ENCODE data around the gene NSMF.

The NSMF gene

GRCh38 chr9:137480686-137481683 lies 21.9 kb upstream of the NSMF start:
- H3K4me2 ChIP-seq (ENCODE audit: low read depth, low read length, poor library complexity, severe bottlenecking): no peak overlapping the region
- H3K36me3 ChIP-seq (ENCODE audit: insufficient read depth, low read length): no peaks in the 10 kb centered on the region
- no peaks in the 10 kb centered on the region for H3K79me2 ChIP-seq (ENCODE audit: insufficient read depth, low read length)
- no peak overlapping the region for H3K4me3 ChIP-seq (ENCODE audit: low read length, poor library complexity, severe bottlenecking)
- TF ChIP-seq EZH2phosphoT487 (IDR thresholded peaks at IDR 0.05; ENCODE audit: borderline replicate concordance) (no peak), CTCF (conservative IDR thresholded peaks at IDR 0.05; ENCODE audit: low read length) (no peak)
- H3K4me1 ChIP-seq (ENCODE audit: insufficient read depth, low read length, poor library complexity, severe bottlenecking): no peaks in the 10 kb centered on the region
- H4K20me1 ChIP-seq (ENCODE audit: insufficient read depth, low read length, poor library complexity, severe bottlenecking): no peaks in the 10 kb centered on the region
- peaks cover 9% of the 10 kb centered on the region; the same call in 1 of the 2 replicates for H3K9me3 ChIP-seq (ENCODE audit: insufficient read depth, low read depth, low read length)
- no peaks in the 10 kb centered on the region for H3K27me3 ChIP-seq (ENCODE audit: insufficient read depth, low read length, poor library complexity, severe bottlenecking)
- H3K9me2 ChIP-seq (replicated peaks; ENCODE audit: low read depth, low read length): no peaks in the 10 kb centered on the region
- no peak overlapping the region for H2AFZ ChIP-seq (ENCODE audit: low read length)
- H3F3A ChIP-seq (ENCODE audit: low read depth): no peaks in the 10 kb centered on the region
- no peak overlapping the region for H3K9ac ChIP-seq (ENCODE audit: low read depth, low read length, poor library complexity, severe bottlenecking)

- Histone ChIP-seq H4K20me1 (ENCODE audit: insufficient read depth, low read length, poor library complexity, severe bottlenecking) (no peaks in the 10 kb centered on the region), H3K4me3 (ENCODE audit: low read length, poor library complexity, severe bottlenecking) (no peak overlapping the region), H3F3A (ENCODE audit: low read depth) (no peaks in the 10 kb centered on the region), H3K9ac (ENCODE audit: low read depth, low read length, poor library complexity, severe bottlenecking) (no peak overlapping the region), H3K36me3 (ENCODE audit: insufficient read depth, low read length) (no peaks in the 10 kb centered on the region), H3K9me3 (ENCODE audit: insufficient read depth, low read depth, low read length) (peaks cover 15% of the 10 kb centered on the region; the same call in 1 of the 2 replicates), H3K9me2 (replicated peaks; ENCODE audit: low read depth, low read length) (no peaks in the 10 kb centered on the region), H3K27me3 (ENCODE audit: insufficient read depth, low read length, poor library complexity, severe bottlenecking) (no peaks in the 10 kb centered on the region), H3K4me1 (ENCODE audit: insufficient read depth, low read length, poor library complexity, severe bottlenecking) (no peaks in the 10 kb centered on the region), H3K79me2 (ENCODE audit: insufficient read depth, low read length) (no peaks in the 10 kb centered on the region), H2AFZ (ENCODE audit: low read length) (no peak overlapping the region), H3K4me2 (ENCODE audit: low read depth, low read length, poor library complexity, severe bottlenecking) (no peak overlapping the region)
- TF ChIP-seq CTCF (conservative IDR thresholded peaks at IDR 0.05; ENCODE audit: low read length) (no peak), EZH2phosphoT487 (IDR thresholded peaks at IDR 0.05; ENCODE audit: borderline replicate concordance) (no peak)
Observed at GRCh38 chr9:137479892-137480685, 21.0 kb upstream of the NSMF start.

GRCh38 chr9:137478962-137479861 lies 20.1 kb upstream of the NSMF start:
- Histone ChIP-seq H3K9me2 (replicated peaks; ENCODE audit: low read depth, low read length) (no peaks in the 10 kb centered on the region), H3F3A (ENCODE audit: low read depth) (no peaks in the 10 kb centered on the region), H3K36me3 (ENCODE audit: insufficient read depth, low read length) (no peaks in the 10 kb centered on the region), H3K4me1 (ENCODE audit: insufficient read depth, low read length, poor library complexity, severe bottlenecking) (no peaks in the 10 kb centered on the region), H4K20me1 (ENCODE audit: insufficient read depth, low read length, poor library complexity, severe bottlenecking) (no peaks in the 10 kb centered on the region), H3K79me2 (ENCODE audit: insufficient read depth, low read length) (no peaks in the 10 kb centered on the region), H3K27me3 (ENCODE audit: insufficient read depth, low read length, poor library complexity, severe bottlenecking) (no peaks in the 10 kb centered on the region), H3K4me2 (ENCODE audit: low read depth, low read length, poor library complexity, severe bottlenecking) (no peak overlapping the region), H3K9ac (ENCODE audit: low read depth, low read length, poor library complexity, severe bottlenecking) (no peak overlapping the region), H3K4me3 (ENCODE audit: low read length, poor library complexity, severe bottlenecking) (no peak overlapping the region), H3K9me3 (ENCODE audit: insufficient read depth, low read depth, low read length) (peaks cover 18% of the 10 kb centered on the region; the same call in 1 of the 2 replicates), H2AFZ (ENCODE audit: low read length) (no peak overlapping the region)
- TF ChIP-seq EZH2phosphoT487 (IDR thresholded peaks at IDR 0.05; ENCODE audit: borderline replicate concordance) (no peak), CTCF (conservative IDR thresholded peaks at IDR 0.05; ENCODE audit: low read length) (no peak)
